IMR-90 (cell line): Measurements from ENCODE around the gene C1QTNF7. TPM values are rescaled to one million over a fixed set of nuclear protein-coding genes. Genes with fewer than 3 reads are reported as not detected.

ENCODE experiments used
- ATAC-seq: fragments of 200-7000 bp; cut with Tn5 transposase; 2 replicates; pipeline ENCODE4 v1.9.1; 2020; ENCODE audit warnings: low read depth, mild to moderate bottlenecking, moderate library complexity
- BruUV-seq: library from RNA; stranded (reverse); fragments of 400-500 nt; replicated peaks from 2 replicates; lab custom pipeline; 2021; lab: Mats Ljungman, UMichigan
- CTCF ChIA-PET: fragments of 300-600 bp; formaldehyde crosslinking; extraction: SDS; loops from one replicate; lab custom pipeline; 2021; ENCODE audit warnings: antibody characterized with exemption; lab: Yijun Ruan, JAX
- POLR2A ChIA-PET: fragments of 300-600 bp; sonication (Branson Sonifier 250); formaldehyde crosslinking; loops from one replicate; lab custom pipeline; 2022; ENCODE audit warnings: antibody characterized with exemption; ENCODE audit not compliant: unreplicated experiment; lab: Charles Lee
- DNase-seq: peaks from one replicate; pipeline ENCODE4 v3.0.0; 2013
- H2AFZ ChIP-seq: replicated peaks from 2 replicates; pipeline ENCODE3; 2013; ENCODE audit warnings: low read length, mild to moderate bottlenecking; ENCODE audit not compliant: poor library complexity
- H2AK5ac ChIP-seq: 2 replicates; pipeline ENCODE4 v1.6.1; 2013; ENCODE audit warnings: low read depth, low read length, inconsistent platforms
- H2AK9ac ChIP-seq: replicated peaks from 2 replicates; pipeline ENCODE3; 2013; ENCODE audit warnings: mild to moderate bottlenecking, low read depth, low read length, moderate library complexity; ENCODE audit not compliant: poor library complexity
- H2BK120ac ChIP-seq: 2 replicates; pipeline ENCODE4 v1.6.1; 2013; ENCODE audit warnings: low read depth, low read length, inconsistent platforms
- H2BK15ac ChIP-seq: 3 replicates; pipeline ENCODE4 v1.6.1; 2013; ENCODE audit warnings: low read depth, low read length, inconsistent platforms
- H2BK20ac ChIP-seq: 2 replicates; pipeline ENCODE4 v1.6.1; 2013; ENCODE audit warnings: low read depth, mild to moderate bottlenecking, inconsistent platforms, low read length, moderate library complexity
- H2BK5ac ChIP-seq: 2 replicates; pipeline ENCODE4 v1.6.1; 2013; ENCODE audit warnings: mild to moderate bottlenecking, low read depth, low read length, inconsistent platforms; ENCODE audit not compliant: poor library complexity, severe bottlenecking
- H3K14ac ChIP-seq: replicated peaks from 2 replicates; pipeline ENCODE4 v1.6.1; 2013; ENCODE audit warnings: low read depth, low read length, inconsistent platforms
- H3K18ac ChIP-seq: 2 replicates; pipeline ENCODE4 v1.6.1; 2013; ENCODE audit warnings: low read depth, low read length, control low read depth
- H3K23ac ChIP-seq: 2 replicates; pipeline ENCODE4 v1.6.1; 2013; ENCODE audit warnings: low read depth, low read length, inconsistent platforms
- H3K27ac ChIP-seq: 2 replicates; pipeline ENCODE4 v1.5.1; 2013; ENCODE audit warnings: mild to moderate bottlenecking, control low read depth, low read length; ENCODE audit not compliant: insufficient read depth
- H3K27me3 ChIP-seq: 2 replicates; pipeline ENCODE4 v1.6.1; 2013; ENCODE audit warnings: low read length; ENCODE audit not compliant: control insufficient read depth, insufficient read depth
- H3K36me3 ChIP-seq: 2 replicates; pipeline ENCODE4 v1.6.1; 2013; ENCODE audit warnings: low read length, mixed read lengths; ENCODE audit not compliant: control insufficient read depth, insufficient read depth
- H3K4ac ChIP-seq: 2 replicates; pipeline ENCODE4 v1.6.1; 2013; ENCODE audit warnings: low read depth, low read length, inconsistent platforms
- H3K4me1 ChIP-seq: 2 replicates; pipeline ENCODE4 v1.6.1; 2013; ENCODE audit warnings: low read length, mixed read lengths; ENCODE audit not compliant: control insufficient read depth, insufficient read depth
- H3K4me2 ChIP-seq: 2 replicates; pipeline ENCODE4 v1.6.1; 2013; ENCODE audit warnings: low read depth, mild to moderate bottlenecking, control low read depth, low read length, moderate library complexity
- H3K4me3 ChIP-seq: 2 replicates; pipeline ENCODE4 v1.5.1; 2013; ENCODE audit warnings: low read depth, mild to moderate bottlenecking, control low read depth, low read length, moderate library complexity; ENCODE audit not compliant: insufficient read depth
- H3K56ac ChIP-seq: 2 replicates; pipeline ENCODE4 v1.6.1; 2013; ENCODE audit warnings: low read length, inconsistent platforms; ENCODE audit not compliant: insufficient read depth; ENCODE audit errors: extremely low read depth
- H3K79me1 ChIP-seq, 2 experiments: 2 replicates each; pipeline ENCODE4 v1.6.1; 2013; ENCODE audit warnings: low read length in 2 of 2, inconsistent platforms in 1 of 2, low read depth in 1 of 2
- H3K9ac ChIP-seq: 2 replicates; pipeline ENCODE4 v1.6.1; 2013; ENCODE audit warnings: low read depth, low read length, control low read depth
- H3K9me1 ChIP-seq: 2 replicates; pipeline ENCODE4 v1.6.1; 2013; ENCODE audit warnings: low read length, inconsistent platforms; ENCODE audit not compliant: insufficient read depth
- H3K9me3 ChIP-seq: 2 replicates; pipeline ENCODE4 v1.6.1; 2013; ENCODE audit warnings: low read length; ENCODE audit not compliant: control insufficient read depth, insufficient read depth
- H4K20me1 ChIP-seq: 2 replicates; pipeline ENCODE4 v1.6.1; 2013; ENCODE audit warnings: low read length, inconsistent platforms; ENCODE audit not compliant: insufficient read depth
- H4K5ac ChIP-seq: 2 replicates; pipeline ENCODE4 v1.6.1; 2013; ENCODE audit warnings: mild to moderate bottlenecking, low read depth, low read length, control low read depth
- H4K8ac ChIP-seq, 2 experiments: 2 replicates each; pipeline ENCODE4 v1.6.1; 2013; ENCODE audit warnings: low read depth in 2 of 2, low read length in 2 of 2, control low read depth in 1 of 2, inconsistent platforms in 1 of 2
- H4K91ac ChIP-seq: 2 replicates; pipeline ENCODE4 v1.6.1; 2013; ENCODE audit warnings: low read depth, low read length, inconsistent platforms; ENCODE audit not compliant: insufficient read depth
- MXI1 ChIP-seq: IDR thresholded peaks from 2 replicates; pipeline ENCODE4 v1.6.1; 2012; ENCODE audit warnings: low read depth, mild to moderate bottlenecking, low read length, moderate library complexity, borderline replicate concordance
- POLR2A ChIP-seq: IDR thresholded peaks from 2 replicates; pipeline ENCODE4 v1.6.1; 2012; ENCODE audit warnings: mild to moderate bottlenecking, low read depth, low read length
- RAD21 ChIP-seq: IDR thresholded peaks from 2 replicates; pipeline ENCODE4 v1.6.1; 2012; ENCODE audit warnings: low read length, improper control_type of control experiment
- SMC3 ChIP-seq: fragments of 150-350 bp; IDR thresholded peaks from 2 replicates; pipeline ENCODE4 v1.6.1; 2016; ENCODE audit warnings: low read depth, mild to moderate bottlenecking, antibody characterized with exemption, low read length, moderate library complexity
- dilution Hi-C: fragments of 300-500 bp; cut with HindIII; formaldehyde crosslinking; loops from one replicate; pipeline ENCODE4 v1.14.3; 2018; ENCODE audit warnings: low sequenced_read_pairs; ENCODE audit not compliant: unreplicated experiment
- in situ Hi-C: fragments of 300-500 bp; cut with MboI; formaldehyde crosslinking; loops from 3 replicates; pipeline ENCODE4 v1.14.3; 2019; ENCODE audit warnings: low sequenced_read_pairs, inconsistent platforms, mixed read lengths
- intact Hi-C: fragments of 100-400 bp; cut with micrococcal nuclease; formaldehyde crosslinking; loops from 2 replicates; pipeline ENCODE4 v1.10.0; 2022
- polyA plus RNA-seq, 3 experiments: library from polyadenylated mRNA; depleted of rRNA; stranded (reverse); fragments of >200 nt; gene quantifications; 2 replicates each; pipeline ENCODE4 v1.2.3, GENCODE V29; 2012; ENCODE audit warnings: low replicate concordance in 1 of 3
- total RNA-seq: library from RNA; depleted of rRNA; stranded (reverse); fragments of >200 nt; gene quantifications from 2 replicates; pipeline ENCODE4 v1.2.3, GENCODE V29; 2012

The C1QTNF7 gene
- total and polyA plus RNA-seq, 2 of the 4 experiments (the other 2 are of a cell fraction), result 0.12 to 0.18 TPM

DNA sequence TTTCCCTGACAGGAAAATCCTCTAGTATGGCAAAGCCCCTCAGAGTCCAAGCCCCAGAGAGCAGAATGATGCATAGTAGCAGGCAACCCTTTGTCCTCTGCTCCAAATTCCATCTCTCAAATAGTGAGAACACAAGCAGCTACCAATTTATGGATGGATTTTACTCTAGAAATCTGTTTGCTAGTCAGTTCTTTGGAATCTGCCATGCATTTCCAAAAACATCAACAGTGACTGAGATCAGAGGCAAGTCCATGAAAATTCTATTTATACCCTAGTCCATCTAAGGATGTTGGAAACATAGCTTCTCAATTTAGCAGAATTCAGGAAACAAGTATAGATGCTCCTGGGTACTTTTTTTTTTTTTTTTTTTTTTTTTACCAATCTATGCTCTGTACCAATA, 31.9 kb downstream of the C1QTNF7 start:
- Histone ChIP-seq H4K8ac (no peak overlapping the region), H2BK5ac (no peak overlapping the region), H3K56ac (no peak overlapping the region), H2AFZ (no peak overlapping the region), H2BK120ac (no peak overlapping the region), H3K4me1 (peaks cover 21% of the 10 kb centered on the region), H3K9me3 (no peaks in the 10 kb centered on the region), H3K9ac (no peak overlapping the region), H4K5ac (0 out of 2 replicates have a peak overlapping the region, but pooled peaks have one; percentile 28), H3K14ac (no peak overlapping the region; the same call in 1 of the 2 replicates), H3K4ac (0 out of 2 replicates have a peak overlapping the region, but pooled peaks have one; percentile 36), H3K4me2 (no peak overlapping the region), H4K20me1 (no peaks in the 10 kb centered on the region), H3K27ac (no peak overlapping the region), H3K9me1 (no peaks in the 10 kb centered on the region; the same call in 1 of the 2 replicates), H2AK5ac (no peak overlapping the region), H2BK20ac (no peak overlapping the region), H2BK15ac (no peak overlapping the region), H2AK9ac (no peak overlapping the region), H3K18ac (no peak overlapping the region), H3K79me1 (no peaks in the 10 kb centered on the region), H3K23ac (no peak overlapping the region), H4K91ac (no peak overlapping the region), H3K27me3 (peaks cover 4% of the 10 kb centered on the region), H3K4me3 (no peak overlapping the region), H3K36me3 (no peaks in the 10 kb centered on the region)
- BruUV-seq, result no TSS peak
- in situ Hi-C loops (loop anchor here (5.0 to 25.0 kb wide), 5 partner anchors 125 to 1822 kb away; partner anchors contain the start of gene BOD1L1), intact Hi-C loops (loop anchor here (5.0 kb wide), 1 partner anchor 442 kb away; no protein-coding TSS in a partner anchor), dilution Hi-C loops (no loop called here)
- ChIA-PET CTCF (interaction anchor here (1.4 kb wide), 1 partner anchor 63 kb away, joined by 3 read pairs; no protein-coding TSS in a partner anchor), POLR2A (interaction anchor here (0.5 kb wide), 1 partner anchor 10 kb away, joined by 4 read pairs; the partner anchor contains the start of gene CC2D2A)
- no peak for ATAC-seq
- peak; percentile 36 for DNase-seq
- TF ChIP-seq SMC3, result no peak
- TF ChIP-seq MXI1, result no peak
- TF ChIP-seq POLR2A, result no peak
- TF ChIP-seq RAD21, result no peak
